AG04449 (cell line): Measurements from ENCODE around the gene TRIM37.

Source experiments
- CTCF ChIA-PET: fragments of 350-600 bp; formaldehyde crosslinking; extraction: SDS; loops from one replicate; lab custom pipeline; 2021; ENCODE audit warnings: antibody characterized with exemption; lab: Yijun Ruan, JAX
- POLR2A ChIA-PET: fragments of 400-600, 350-600 bp; formaldehyde crosslinking; extraction: SDS; loops from one replicate; lab custom pipeline; 2020; ENCODE audit warnings: antibody characterized with exemption, inconsistent platforms; lab: Yijun Ruan, JAX
- DNase-seq: peaks from one replicate; pipeline ENCODE4 v3.0.0-alpha.2; 2010; ENCODE audit warnings: low read depth, low spot score
- H3K4me3 ChIP-seq: 2 replicates; pipeline ENCODE4 v1.5.1; 2011; ENCODE audit warnings: low read depth, mild to moderate bottlenecking, control low read depth, low read length
- CTCF ChIP-seq: IDR thresholded peaks from one replicate; pipeline ENCODE4 v1.5.1; 2011; ENCODE audit warnings: mild to moderate bottlenecking, moderate library complexity, low read length, control low read depth, inconsistent platforms; ENCODE audit not compliant: insufficient read depth; ENCODE audit errors: missing control alignments

TRIM37 gene

GRCh38 chr17:59004338-59005111 lies 102.2 kb downstream of the TRIM37 start:
- no peak overlapping the region for H3K4me3 ChIP-seq
- POLR2A ChIA-PET, result interaction anchor here (1.7 kb wide), 1 partner anchor 373 kb away, joined by 8 read pairs; no protein-coding TSS in a partner anchor
- CTCF ChIA-PET, result interaction anchor here (0.6 to 10.8 kb wide), 24 partner anchors 9 to 486 kb away, joined by 3 to 184 read pairs (median 6); no protein-coding TSS in a partner anchor
- TF ChIP-seq CTCF, result peak; percentile 84
- DNase-seq, result no peak

- no peak overlapping the region for H3K4me3 ChIP-seq
- CTCF ChIA-PET, result interaction anchor here (0.8 to 10.8 kb wide), 11 partner anchors 10 to 485 kb away, joined by 3 to 184 read pairs (median 5); no protein-coding TSS in a partner anchor
- no peak for DNase-seq
- no peak for TF ChIP-seq CTCF
- POLR2A ChIA-PET, result interaction anchor here (0.6 to 1.7 kb wide), 2 partner anchors 372 kb away, joined by 3 to 8 read pairs; no protein-coding TSS in a partner anchor
These were observed 102.8 kb downstream of the TRIM37 start for GRCh38 chr17:59003860-59004259.

GRCh38 chr17:59002848-59003247 lies 103.8 kb downstream of the TRIM37 start:
- CTCF ChIA-PET, result interaction anchor here (0.6 to 10.8 kb wide), 9 partner anchors 10 to 484 kb away, joined by 3 to 184 read pairs (median 3); no protein-coding TSS in a partner anchor
- POLR2A ChIA-PET, result interaction anchor here (1.0 kb wide), 1 partner anchor 372 kb away, joined by 3 read pairs; no protein-coding TSS in a partner anchor
- TF ChIP-seq CTCF, result no peak
- no peak for DNase-seq
- no peak overlapping the region for H3K4me3 ChIP-seq

- no peak for TF ChIP-seq CTCF
- POLR2A ChIA-PET, result interaction anchor here (1.0 kb wide), 1 partner anchor 371 kb away, joined by 3 read pairs; no protein-coding TSS in a partner anchor
- DNase-seq, result no peak
- H3K4me3 ChIP-seq, result no peak overlapping the region
- CTCF ChIA-PET, result interaction anchor here (9.9 to 10.8 kb wide), 2 partner anchors 289 to 484 kb away, joined by 68 to 184 read pairs; no protein-coding TSS in a partner anchor
These were observed 104.6 kb downstream of the TRIM37 start for GRCh38 chr17:59002126-59002525.

GRCh38 chr17:59001158-59001814 lies 105.4 kb downstream of the TRIM37 start:
- no peak for DNase-seq
- no peak for TF ChIP-seq CTCF
- ChIA-PET CTCF (interaction anchor here (2.3 to 10.8 kb wide), 3 partner anchors 288 to 483 kb away, joined by 8 to 184 read pairs (median 68); no protein-coding TSS in a partner anchor), POLR2A (interaction anchor here (0.5 kb wide), 1 partner anchor 663 kb away, joined by 3 read pairs; no protein-coding TSS in a partner anchor)
- H3K4me3 ChIP-seq, result no peak overlapping the region
